K562 (cell line): ENCODE results near the gene NDUFA7. TPM values are rescaled to one million over a fixed set of nuclear protein-coding genes. Genes with fewer than 3 reads are reported as not detected.

Source experiments
- ARID4B ChIP-seq: sonication (generic); formaldehyde crosslinking; IDR thresholded peaks from 2 replicates; pipeline ENCODE4 v1.8.0; 2022; ENCODE audit warnings: mild to moderate bottlenecking, missing genetic modification reagents
- CBX8 ChIP-seq: fragments of 200-600 bp; sonication (generic); IDR thresholded peaks from 2 replicates; pipeline ENCODE4 v1.6.1; 2012; ENCODE audit warnings: borderline replicate concordance, mixed run types, low read depth, mild to moderate bottlenecking, moderate library complexity, mixed read lengths, low read length, control low read depth, inconsistent platforms; ENCODE audit not compliant: poor library complexity, severe bottlenecking; ENCODE audit errors: extremely low read depth
- ETV1 ChIP-seq: fragments of 450-650 bp; conservative IDR thresholded peaks from 2 replicates; pipeline ENCODE4 v1.6.1; 2016; ENCODE audit warnings: missing genetic modification characterization, control low read depth, low read depth, missing compliant biosample characterization
- FOXA3 ChIP-seq, 2 experiments: fragments of 450-650 bp in 1 of 2; sonication (generic) in 1 of 2; formaldehyde crosslinking; IDR thresholded peaks in 1 of 2; conservative IDR thresholded peaks in 1 of 2; 2 replicates each; pipeline versions ENCODE4 v1.4.0 to v1.8.0; 2020 to 2022; ENCODE audit warnings: mild to moderate bottlenecking in 2 of 2, missing genetic modification reagents in 1 of 2
- NR0B1 ChIP-seq: fragments of 450-650 bp; IDR thresholded peaks from one replicate; pipeline ENCODE4 v1.6.1; 2018; ENCODE audit warnings: mild to moderate bottlenecking, moderate library complexity; ENCODE audit not compliant: partially characterized antibody
- NR4A1 ChIP-seq, 2 experiments: fragments of 250-450 bp in 1 of 2; fragments of 450-650 bp in 1 of 2; sonication (Bioruptor Pico) in 1 of 2; IDR thresholded peaks; 2 replicates each; pipeline versions ENCODE4 v1.4.0 to v1.6.1; 2016 to 2020; ENCODE audit warnings: mild to moderate bottlenecking in 2 of 2, missing compliant biosample characterization in 1 of 2, missing genetic modification characterization in 1 of 2, moderate library complexity in 1 of 2
- RCOR1 ChIP-seq, 2 experiments: IDR thresholded peaks; 2 replicates each; pipeline ENCODE4 v1.6.1; 2012; ENCODE audit warnings: low read depth in 2 of 2, low read length in 2 of 2, borderline replicate concordance in 1 of 2, improper control_type of control experiment in 1 of 2
- TBP ChIP-seq: optimal IDR thresholded peaks from 2 replicates; pipeline ENCODE3; 2011; ENCODE audit warnings: low read depth, low read length, improper control_type of control experiment
- YY1 ChIP-seq, 3 experiments: IDR thresholded peaks; 2 replicates each; pipeline ENCODE4 v1.6.1; 2011; ENCODE audit warnings: low read length in 2 of 3, mild to moderate bottlenecking in 2 of 3, moderate library complexity in 2 of 3, borderline replicate concordance in 1 of 3, control low read depth in 1 of 3, low read depth in 1 of 3; ENCODE audit not compliant: insufficient read depth in 3 of 3, insufficient replicate concordance in 2 of 3, control insufficient read depth in 1 of 3, insufficient read length in 1 of 3; ENCODE audit errors: extremely low read depth in 1 of 3
- ZBTB11 ChIP-seq, 3 experiments: fragments of 200-800 bp in 1 of 3; fragments of 250-450 bp in 1 of 3; fragments of 450-650 bp in 1 of 3; sonication (Bioruptor Pico) in 1 of 3; sonication (Bioruptor generic) in 1 of 3; formaldehyde crosslinking in 1 of 3; IDR thresholded peaks; 2 replicates each; pipeline versions ENCODE4 v1.6.1 to v1.8.0; 2016 to 2022; ENCODE audit warnings: mild to moderate bottlenecking in 2 of 3, missing genetic modification characterization in 2 of 3, missing compliant biosample characterization in 1 of 3, moderate library complexity in 1 of 3
- ZC3H4 ChIP-seq: sonication (generic); formaldehyde crosslinking; IDR thresholded peaks from 2 replicates; pipeline ENCODE4 v1.9.0; 2021; ENCODE audit warnings: missing genetic modification reagents, borderline replicate concordance
- ZKSCAN3 ChIP-seq: fragments of 250-450 bp; sonication (Bioruptor Pico); IDR thresholded peaks from 2 replicates; pipeline ENCODE4 v1.4.0; 2020
- ZNF583 ChIP-seq: fragments of 250-450 bp; sonication (Bioruptor Pico); IDR thresholded peaks from 2 replicates; pipeline ENCODE4 v1.4.0; 2020
- ZSCAN29 ChIP-seq: fragments of 450-650 bp; IDR thresholded peaks from 2 replicates; pipeline ENCODE4 v1.6.1; 2017
- polyA plus RNA-seq, 8 experiments: library from polyadenylated mRNA; depleted of rRNA in 4 of 8; stranded (reverse) in 5 of 8; unstranded in 3 of 8; fragments of >200 nt; fragmentation: Nextera tagmentation in 2 of 8; fragmentation: Illumina TruSeq in 1 of 8; extraction: Ambion mirVana in 2 of 8; extraction: Trizol in 1 of 8; gene quantifications; 2 replicates each; pipeline versions ENCODE4 v1.2.1 to v1.2.3, GENCODE V29; 2011 to 2014; ENCODE audit warnings: inconsistent platforms in 1 of 8, missing spikeins in 1 of 8
- total RNA-seq, 7 experiments: library from RNA; depleted of rRNA in 6 of 7; stranded (reverse); fragments of >200 nt in 6 of 7; fragmentation: Illumina TruSeq in 2 of 7; extraction: Trizol in 2 of 7; gene quantifications; 2 replicates each; pipeline versions ENCODE4 v1.2.1 to v1.2.3, GENCODE V29; 2011 to 2021; ENCODE audit warnings: low replicate concordance in 1 of 7

The NDUFA7 gene
- total and polyA plus RNA-seq, 9 of the 15 experiments (the other 6 are each of a cell fraction or from before 2014, with no cell fraction given), result 70.8 to 348 (median 142) TPM

GRCh38 chr19:8320564-8321066, 560 bp downstream of the NDUFA7 start (continued):
- 0 out of 6 replicates have a peak, but pooled peaks of 1 of the 3 experiments have one; percentile 5 for TF ChIP-seq ZBTB11 (CRISPR knock-in tag; IDR thresholded peaks at IDR 0.05)
- TF ChIP-seq TBP, result peak; percentile 35
- TF ChIP-seq NR0B1, result no peak
- no peak for TF ChIP-seq CBX8
- 0 out of 2 replicates have a peak, but pooled peaks have one; percentile 5 for TF ChIP-seq ARID4B (CRISPR knock-in tag)
- TF ChIP-seq YY1 (IDR thresholded peaks at IDR 0.05; ENCODE audit: borderline replicate concordance in 1 of 3, control insufficient read depth in 1 of 3, extremely low read depth in 1 of 3, insufficient read depth in 3 of 3, insufficient read length in 1 of 3, insufficient replicate concordance in 2 of 3, low read depth in 1 of 3, low read length in 2 of 3), result peak in 1 of 3 experiments; percentile 51
- TF ChIP-seq ZSCAN29, result 0 out of 2 replicates have a peak, but pooled peaks have one; percentile 17
- TF ChIP-seq ETV1, result no peak
- 0 out of 2 replicates have a peak, but pooled peaks have one; percentile 36 for TF ChIP-seq ZC3H4 (CRISPR knock-in tag)
- no peak for TF ChIP-seq NR4A1 (CRISPR knock-in tag; IDR thresholded peaks at IDR 0.05)
- no peak for TF ChIP-seq NR4A1 (tag; IDR thresholded peaks at IDR 0.05)
- TF ChIP-seq FOXA3 (CRISPR knock-in tag; conservative IDR thresholded peaks at IDR 0.05 in 1 of 2, IDR thresholded peaks at IDR 0.05 in 1 of 2), result peak in 1 of 2 experiments; percentile 66; a peak in 1 of 4 replicates
- TF ChIP-seq ZNF583 (CRISPR knock-in tag), result no peak
- TF ChIP-seq RCOR1 (IDR thresholded peaks at IDR 0.05; ENCODE audit: borderline replicate concordance in 1 of 2, low read depth in 2 of 2, low read length in 2 of 2), result no peak
- TF ChIP-seq ZKSCAN3 (CRISPR knock-in tag), result no peak
